Mesenteric fat pad (tissue), 1 donor: ENCODE results near the gene NDRG3. TPM values are rescaled to one million over a fixed set of nuclear protein-coding genes. Genes with fewer than 3 reads are reported as not detected.
A peak's percentile ranks its signal among the peaks of the same experiment; 100 is the strongest.

Experiments
- DNase-seq: peaks from one replicate; pipeline ENCODE4 v3.0.0-alpha.2; 2020; ENCODE audit warnings: low spot score
- long read RNA-seq: library from polyadenylated mRNA; unstranded; transcript quantifications from one replicate; pipeline ENCODE4 v2.0.0, GENCODE V29; 2020
- total RNA-seq: library from RNA; stranded (reverse); fragmentation: NEBNext Ultra II Directional; extraction: Animal tissue kit (Norgen Biotek cat#: 25700); gene quantifications from one replicate; pipeline ENCODE4 v1.2.1, GENCODE V29; 2021
- donor health status: DM: yes; HTN: yes; CAD: no.

NDRG3 gene
- total RNA-seq = 18.6 TPM
- long read RNA-seq, transcript NDRG3-201 (16 exons, 2,964 nt) = major isoform, 10 of 21 reads
- long read RNA-seq, partial matches to known transcripts = 3 of 21 reads
- long read RNA-seq, other reads (novel, unspliced or antisense) = 8 of 21 reads

DNA sequence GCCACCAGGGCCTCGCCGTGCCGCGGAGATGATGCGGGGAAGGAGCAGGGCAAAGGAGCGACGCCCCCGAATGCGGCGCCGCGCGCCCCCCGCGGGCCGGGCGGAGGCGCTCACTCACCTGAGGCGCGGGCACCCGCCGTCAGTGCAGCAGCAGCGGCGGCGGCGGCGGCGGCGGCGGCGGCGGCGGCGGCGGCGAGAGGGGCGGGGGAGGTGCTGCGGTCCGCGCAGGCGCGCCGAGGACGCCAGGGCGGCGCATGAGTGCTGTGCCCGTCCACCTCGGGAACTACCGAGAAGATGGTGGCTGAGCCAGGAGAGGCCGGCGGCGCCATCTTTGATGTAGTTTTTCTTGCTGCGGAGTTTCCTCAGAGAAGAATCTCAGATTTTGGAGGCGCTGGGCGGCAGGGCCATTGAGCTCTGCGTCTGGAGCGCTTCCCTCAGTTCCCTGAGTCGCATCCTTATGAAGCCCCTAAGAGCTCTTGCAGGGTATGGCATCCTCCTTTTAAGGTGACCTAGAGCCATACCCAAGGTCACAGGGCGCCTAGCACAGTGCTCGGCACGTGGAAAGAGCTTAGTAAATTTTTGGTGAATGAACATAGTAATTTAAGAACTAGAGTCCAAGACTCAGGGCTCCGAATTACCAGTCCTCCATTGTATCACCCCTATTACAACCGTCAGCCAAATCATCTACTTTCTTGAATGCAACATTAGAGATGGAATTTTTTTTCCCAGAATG lies at the start of gene NDRG3:
TSS of gene NDRG3 (minus strand) at position 164 of the 733 bp plus-strand sequence. CDS start 24,355 bp downstream, outside the sequence.
- DNase-seq = peak; percentile 96

GRCh38 chr20:36794116-36794474 lies 48.2 kb upstream of the NDRG3 start:
- no peak for DNase-seq

- DNase-seq = no peak
Observed at GRCh38 chr20:36793294-36794115, 47.6 kb upstream of the NDRG3 start.

DNA sequence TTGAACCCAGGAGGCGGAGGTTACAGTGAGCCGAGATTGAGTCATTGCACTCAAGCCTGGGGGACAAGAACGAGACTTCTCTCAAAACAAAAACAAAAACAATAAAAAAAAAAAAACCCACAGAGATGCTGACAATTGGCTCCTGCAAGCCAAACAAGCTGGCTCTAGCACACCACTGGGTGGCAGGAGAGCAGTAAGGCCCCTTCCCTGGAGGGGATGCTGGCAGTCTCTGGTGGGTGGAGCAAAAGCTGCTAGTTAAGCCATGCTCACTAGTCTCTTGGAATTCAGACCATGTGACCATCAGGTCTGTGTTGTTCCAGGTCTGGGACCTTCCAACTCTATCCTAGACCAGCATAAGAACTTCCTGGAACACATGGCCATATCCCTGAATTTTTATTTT lies 46.5 kb upstream of the NDRG3 start:
- no peak for DNase-seq

DNA sequence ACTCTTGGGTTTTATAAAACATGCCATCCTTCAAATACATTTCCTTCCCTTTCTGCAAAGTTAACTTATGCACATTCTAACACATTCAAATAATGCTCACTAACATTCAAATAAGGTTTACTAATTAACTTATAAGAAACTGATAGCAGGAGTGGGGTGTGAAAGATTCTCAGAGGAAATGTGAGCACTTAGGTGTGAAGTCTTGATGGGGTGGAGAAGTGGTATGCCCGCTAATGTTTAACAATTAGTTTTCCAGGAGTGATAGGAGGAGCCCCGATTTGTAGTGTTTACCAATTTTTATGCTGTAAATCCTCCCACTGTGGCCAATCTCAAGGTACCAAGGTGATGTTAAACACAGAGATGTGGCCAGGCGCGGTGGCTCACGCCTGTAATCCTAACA lies 46.0 kb upstream of the NDRG3 start:
- no peak for DNase-seq

DNA sequence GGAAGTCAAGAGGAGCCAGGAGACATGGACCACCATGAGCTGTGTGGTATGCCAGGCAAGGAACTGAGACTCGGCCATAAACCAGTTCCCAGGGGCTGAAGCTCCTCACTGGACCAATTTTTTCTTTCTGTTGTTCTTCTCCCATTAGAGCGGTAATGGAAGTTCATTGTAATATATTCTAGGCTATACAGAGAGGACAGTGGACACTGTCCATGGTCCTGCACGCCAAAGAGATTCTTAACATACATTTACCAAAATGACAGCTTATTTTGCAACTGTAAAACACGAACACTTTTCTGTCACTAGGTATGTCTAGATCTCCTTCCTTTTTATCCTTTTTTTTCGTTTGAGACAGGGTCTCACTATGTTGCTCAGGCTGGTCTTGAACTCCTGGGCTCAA lies 40.8 kb upstream of the NDRG3 start:
- DNase-seq = no peak

- no peak for DNase-seq
Observed at GRCh38 chr20:36786246-36786645, 40.4 kb upstream of the NDRG3 start.

DNA sequence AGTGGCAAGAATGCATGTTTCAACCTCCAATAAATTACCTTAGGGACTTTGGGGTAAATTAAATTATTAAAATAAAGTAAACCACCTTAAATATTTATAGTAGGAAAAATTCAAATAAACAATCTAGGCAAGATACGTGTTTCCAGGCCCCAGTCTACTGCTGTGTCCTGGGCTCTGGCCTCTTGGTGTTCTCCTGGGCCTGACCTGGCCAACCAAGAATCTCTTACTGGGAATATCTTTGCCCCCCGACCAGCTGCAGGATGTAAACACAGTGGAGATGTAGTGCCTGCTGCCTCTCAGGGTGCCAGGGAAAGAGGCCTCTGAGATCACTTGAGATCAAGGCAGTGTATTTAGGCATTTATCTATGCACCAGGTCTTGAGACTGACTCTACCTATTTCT lies 39.4 kb upstream of the NDRG3 start:
- no peak for DNase-seq

DNA sequence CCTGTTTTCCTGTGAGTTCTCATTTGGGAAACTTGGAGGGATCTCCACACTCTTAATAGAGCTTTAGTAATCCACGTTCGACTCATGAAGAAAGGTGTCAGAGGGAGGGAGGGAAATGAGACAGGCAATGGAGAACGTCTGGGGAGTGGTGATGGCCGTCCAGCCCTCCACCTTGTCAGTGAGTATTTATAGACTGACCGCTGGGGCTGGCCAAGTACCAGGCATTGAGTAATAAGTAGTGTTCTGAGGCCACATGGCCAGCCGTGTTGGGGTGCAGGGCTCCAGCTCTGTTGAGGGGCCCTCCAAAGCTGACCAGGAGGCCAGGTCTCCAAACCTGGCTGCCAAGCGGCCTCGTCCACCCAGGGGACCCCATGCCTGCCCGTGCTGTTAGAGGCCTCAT lies 39.0 kb upstream of the NDRG3 start:
- DNase-seq = no peak

- no peak for DNase-seq
Observed at GRCh38 chr20:36784116-36784515, 38.2 kb upstream of the NDRG3 start.

DNA sequence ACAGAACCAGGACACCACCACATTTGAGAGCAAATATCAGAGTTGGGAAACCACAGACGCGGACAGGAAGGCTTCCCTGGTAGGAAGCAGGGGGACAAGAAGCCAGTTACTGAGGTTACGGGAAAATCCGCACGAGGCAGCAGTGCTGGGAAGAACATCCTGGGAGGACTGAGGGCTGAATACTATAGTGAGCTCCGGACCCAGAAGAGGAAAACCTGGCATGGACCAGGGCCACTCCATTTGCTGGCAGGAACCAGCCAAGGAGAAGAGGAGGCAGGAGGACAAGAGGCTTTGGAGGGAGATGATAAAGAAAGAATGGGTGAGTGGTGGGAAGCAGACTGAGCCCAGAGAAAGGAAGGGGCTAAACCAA lies 33.8 kb upstream of the NDRG3 start:
- DNase-seq = no peak

DNA sequence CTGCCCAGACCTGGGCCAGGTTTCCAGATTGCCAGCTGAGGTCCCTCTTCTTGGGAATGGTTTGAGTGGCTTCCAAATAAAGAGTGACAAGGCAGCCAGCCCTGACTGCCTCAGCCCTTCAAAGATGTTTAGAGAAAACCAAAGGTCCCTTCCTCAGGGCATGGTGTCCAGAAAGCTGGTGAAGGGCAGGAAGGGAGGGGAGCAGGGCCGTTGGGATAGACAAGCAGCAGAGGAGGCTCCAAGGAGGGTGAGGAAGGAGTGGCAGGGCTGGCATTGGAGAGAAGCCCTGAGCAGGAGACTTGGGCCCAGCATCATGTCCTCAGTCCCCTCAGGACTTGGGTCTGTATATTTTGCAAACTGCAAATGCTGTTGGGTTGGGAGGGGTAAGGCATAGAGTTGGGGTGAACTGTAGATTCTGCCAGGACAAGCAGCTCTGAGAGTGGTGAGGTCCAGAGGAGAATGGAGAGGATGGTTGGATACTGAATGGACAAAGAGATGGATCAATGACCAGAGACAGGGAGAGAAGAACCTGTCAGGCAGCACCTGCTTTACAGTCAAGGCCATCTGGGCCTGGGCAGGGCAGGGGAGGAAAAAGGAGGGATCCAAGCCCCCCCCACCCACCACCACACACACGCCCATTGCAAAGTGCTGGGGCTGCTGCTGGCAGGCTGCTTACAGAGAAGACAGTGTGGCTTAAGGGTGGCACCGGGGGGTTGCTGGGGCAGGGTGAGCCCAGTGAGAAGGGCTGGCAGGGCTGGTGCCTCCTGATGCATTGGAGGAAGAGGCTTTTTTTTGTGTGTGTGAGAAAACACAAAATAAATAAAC lies 33.2 kb upstream of the NDRG3 start:
- DNase-seq = no peak

- no peak for DNase-seq
Observed at GRCh38 chr20:36777576-36777975, 31.7 kb upstream of the NDRG3 start.

GRCh38 chr20:36777167-36777566 lies 31.3 kb upstream of the NDRG3 start:
- DNase-seq = no peak

GRCh38 chr20:36775826-36776225 lies 29.9 kb upstream of the NDRG3 start:
- no peak for DNase-seq

DNA sequence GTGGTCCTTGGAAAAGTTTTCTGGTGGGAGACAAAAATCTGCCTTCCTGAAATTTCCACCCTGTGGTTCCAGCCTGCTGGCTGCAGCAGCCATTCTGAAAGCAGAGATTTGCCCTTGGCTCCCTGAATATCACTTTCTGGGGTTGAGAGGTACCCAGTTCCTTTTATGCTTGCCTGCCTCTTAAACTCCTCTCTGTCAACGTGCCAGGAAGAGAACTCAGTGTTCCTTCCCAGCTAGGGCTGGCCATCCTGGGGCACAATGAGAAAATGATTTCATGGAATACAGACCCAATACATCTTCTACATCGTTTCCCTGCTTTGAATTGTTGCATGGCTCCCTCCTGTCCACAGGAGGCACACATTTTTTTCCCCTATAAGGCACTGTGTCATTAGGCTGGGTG lies 29.3 kb upstream of the NDRG3 start:
- no peak for DNase-seq

DNA sequence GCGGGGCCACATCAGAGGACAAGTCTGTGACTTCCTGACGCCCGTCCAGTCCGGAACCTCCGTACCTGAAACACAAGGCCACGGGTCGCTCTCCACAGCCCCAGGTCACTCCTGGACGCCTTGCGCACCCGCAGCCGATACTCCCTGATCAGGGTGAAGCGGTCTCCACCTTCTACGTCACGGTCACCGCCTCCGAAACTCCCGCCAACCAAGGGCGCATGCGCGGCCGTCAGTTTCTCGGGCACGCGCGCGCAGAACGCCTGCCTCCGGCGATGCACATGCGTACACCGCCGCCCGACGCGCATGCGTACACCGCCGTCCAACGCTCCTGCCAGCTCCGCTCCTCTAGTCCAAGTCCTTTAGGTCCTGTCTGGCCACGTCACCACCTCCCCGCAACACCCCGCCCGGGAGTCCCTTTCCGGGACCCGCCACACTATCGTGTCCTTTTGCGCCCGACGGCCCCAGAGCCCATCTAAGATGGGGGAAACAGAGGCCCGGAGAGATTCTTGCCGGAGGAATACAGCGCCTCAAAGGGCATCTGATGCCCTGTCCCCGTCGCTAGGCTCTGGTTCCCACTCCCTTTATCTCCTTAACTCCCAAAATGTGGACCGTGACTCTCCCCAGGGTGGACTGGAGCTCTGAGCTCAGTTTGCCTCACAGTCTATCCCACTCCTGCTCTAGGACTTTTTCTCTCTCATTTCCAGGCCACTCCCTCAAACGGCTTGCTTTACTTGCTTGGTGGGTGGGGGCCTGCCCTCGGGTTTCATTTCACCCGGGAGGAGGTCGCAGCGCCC lies 27.9 kb upstream of the NDRG3 start, which contains the start of gene DSN1:
TSS of gene DSN1 (minus strand) at position 167 of the 794 bp plus-strand sequence. CDS start 2,305 bp downstream, outside the sequence.
- DNase-seq = peak; percentile 100

DNA sequence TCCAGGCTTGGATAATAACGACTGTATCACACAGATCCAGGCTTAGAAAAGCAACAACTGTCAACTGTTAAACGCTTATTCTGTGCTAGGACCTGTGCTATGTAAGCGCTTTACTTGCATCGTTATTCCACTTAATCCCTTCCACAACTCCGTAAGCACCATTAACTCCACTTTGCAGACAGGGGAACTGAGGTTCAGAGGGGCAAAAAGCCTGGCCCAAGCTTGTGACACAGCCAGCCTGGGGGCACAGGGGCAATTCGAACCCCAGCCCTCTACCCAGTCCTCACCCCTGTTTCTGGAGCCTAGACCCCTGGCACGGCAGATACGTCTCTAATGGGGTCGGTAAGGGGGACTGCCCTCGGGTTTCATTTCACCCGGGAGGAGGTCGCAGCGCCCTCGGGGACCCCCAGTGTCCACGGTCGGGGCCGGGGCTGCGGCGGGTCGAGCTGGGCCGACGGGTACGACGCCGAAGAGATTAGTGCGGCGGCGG lies 27.3 kb upstream of the NDRG3 start:
- no peak for DNase-seq

DNA sequence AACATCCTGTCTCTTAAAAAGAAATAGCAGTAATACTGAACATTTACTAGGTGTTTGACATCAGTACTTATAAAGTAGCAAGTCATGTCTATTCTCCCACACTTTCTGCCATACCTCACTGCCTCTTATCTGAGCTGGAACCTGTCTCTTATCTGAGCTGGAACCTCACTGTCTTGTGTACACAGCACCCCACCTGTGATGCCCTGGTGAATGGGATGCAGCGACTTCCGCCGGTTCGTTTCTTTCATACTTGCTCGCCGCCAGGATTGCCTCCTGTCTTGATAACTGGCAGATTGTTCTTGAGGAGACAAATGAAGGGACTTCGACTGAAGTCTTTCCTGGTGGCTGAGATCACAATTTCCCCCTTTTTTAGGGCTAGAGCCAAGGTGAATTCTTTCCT lies 24.8 kb upstream of the NDRG3 start:
- no peak for DNase-seq

GRCh38 chr20:36768768-36769430 lies 23.0 kb upstream of the NDRG3 start:
- no peak for DNase-seq
